ENCODE measurements around the gene PRPF19. TPM values are rescaled to one million over a fixed set of nuclear protein-coding genes. Genes with fewer than 3 reads are reported as not detected.

PRPF19 gene
- polyA plus RNA-seq, 1 donor from 2014 or later: 71.3 TPM

- no peak for TF ChIP-seq EZH2 (IDR thresholded peaks at IDR 0.05; ENCODE audit: borderline replicate concordance, insufficient read depth, low read length, poor library complexity, severe bottlenecking)
- no peak for TF ChIP-seq POLR2AphosphoS5 (IDR thresholded peaks at IDR 0.05)
- no peak for TF ChIP-seq RAD21 (conservative IDR thresholded peaks at IDR 0.05)
- no peak for TF ChIP-seq CTCF (IDR thresholded peaks at IDR 0.05; ENCODE audit: poor library complexity, severe bottlenecking)
- TF ChIP-seq EP300 (conservative IDR thresholded peaks at IDR 0.05; ENCODE audit: poor library complexity, severe bottlenecking): no peak
- TF ChIP-seq MXI1 (conservative IDR thresholded peaks at IDR 0.05; ENCODE audit: poor library complexity, severe bottlenecking): no peak
- no peak for TF ChIP-seq SMC3 (conservative IDR thresholded peaks at IDR 0.05; ENCODE audit: poor library complexity)
- TF ChIP-seq TAF1 (IDR thresholded peaks at IDR 0.05; ENCODE audit: low read depth): no peak
- TF ChIP-seq REST (IDR thresholded peaks at IDR 0.05; ENCODE audit: borderline replicate concordance): no peak
- Histone ChIP-seq H4K20me1 (ENCODE audit: insufficient read depth) (no peaks in the 10 kb centered on the region), H3K27ac (ENCODE audit: low read length) (no peak overlapping the region), H3K4me2 (ENCODE audit: low read length) (no peak overlapping the region), H2AFZ (ENCODE audit: low read depth, low read length) (no peak overlapping the region), H3K79me2 (replicated peaks; ENCODE audit: insufficient read depth, low read length) (no peaks in the 10 kb centered on the region), H3K9me2 (ENCODE audit: insufficient read depth, low read length) (no peaks in the 10 kb centered on the region), H3K9me3 (ENCODE audit: low read length) (no peaks in the 10 kb centered on the region), H3K4me3 (ENCODE audit: low read length) (no peak overlapping the region), H3K27me3 (ENCODE audit: insufficient read depth, low read depth, low read length) (no peaks in the 10 kb centered on the region), H3K9ac (ENCODE audit: low read length) (no peak overlapping the region), H3K36me3 (ENCODE audit: insufficient read depth, low read length) (no peaks in the 10 kb centered on the region), H3F3A (ENCODE audit: insufficient read depth, low read length, poor library complexity, severe bottlenecking) (no peaks in the 10 kb centered on the region)
These were observed 31.7 kb downstream of the PRPF19 start for GRCh38 chr11:60874421-60875365.

- Histone ChIP-seq H3K79me2 (replicated peaks; ENCODE audit: insufficient read depth, low read length) (no peaks in the 10 kb centered on the region), H3K4me2 (ENCODE audit: low read length) (no peak overlapping the region), H3F3A (ENCODE audit: insufficient read depth, low read length, poor library complexity, severe bottlenecking) (no peaks in the 10 kb centered on the region), H2AFZ (ENCODE audit: low read depth, low read length) (no peak overlapping the region), H3K9ac (ENCODE audit: low read length) (no peak overlapping the region), H3K27ac (ENCODE audit: low read length) (no peak overlapping the region), H3K27me3 (ENCODE audit: insufficient read depth, low read depth, low read length) (no peaks in the 10 kb centered on the region), H4K20me1 (ENCODE audit: insufficient read depth) (no peaks in the 10 kb centered on the region), H3K9me3 (ENCODE audit: low read length) (no peaks in the 10 kb centered on the region), H3K9me2 (ENCODE audit: insufficient read depth, low read length) (no peaks in the 10 kb centered on the region), H3K4me3 (ENCODE audit: low read length) (no peak overlapping the region), H3K36me3 (ENCODE audit: insufficient read depth, low read length) (no peaks in the 10 kb centered on the region)
- TF ChIP-seq EZH2 (IDR thresholded peaks at IDR 0.05; ENCODE audit: borderline replicate concordance, insufficient read depth, low read length, poor library complexity, severe bottlenecking) (no peak), CTCF (IDR thresholded peaks at IDR 0.05; ENCODE audit: poor library complexity, severe bottlenecking) (no peak), SMC3 (conservative IDR thresholded peaks at IDR 0.05; ENCODE audit: poor library complexity) (no peak), TAF1 (IDR thresholded peaks at IDR 0.05; ENCODE audit: low read depth) (no peak), EP300 (conservative IDR thresholded peaks at IDR 0.05; ENCODE audit: poor library complexity, severe bottlenecking) (no peak), MXI1 (conservative IDR thresholded peaks at IDR 0.05; ENCODE audit: poor library complexity, severe bottlenecking) (no peak), RAD21 (conservative IDR thresholded peaks at IDR 0.05) (no peak), REST (IDR thresholded peaks at IDR 0.05; ENCODE audit: borderline replicate concordance) (no peak), POLR2AphosphoS5 (IDR thresholded peaks at IDR 0.05) (no peak)
These were observed 32.9 kb downstream of the PRPF19 start for GRCh38 chr11:60873533-60873932.

Data from neural cell (in vitro differentiated cells).